ENCODE data around the gene HOXC10.
A peak's percentile ranks its signal among the peaks of the same experiment; 100 is the strongest.

Gene HOXC10

GRCh38 chr12:54000116-54001114 is 15.5 kb downstream of the HOXC10 start, which contains the start of gene HOXC9:
HOXC9 (plus strand) TSS chr12:54000161; CDS start chr12:54000189, 28 bp downstream.
- Histone ChIP-seq H3K4me1 (ENCODE audit: control insufficient read depth, insufficient read depth, low read length) (no peaks in the 10 kb centered on the region), H3K27me3 (ENCODE audit: control insufficient read depth, insufficient read depth, low read length) (peaks cover 100% of the 10 kb centered on the region), H3K4me3 (ENCODE audit: low read depth, low read length) (peak within 1 kb of the TSS; percentile 32), H3K9ac (ENCODE audit: low read depth, low read length) (no peak within 1 kb of the TSS), H3K36me3 (ENCODE audit: control insufficient read depth, insufficient read depth, low read length) (no peaks in the 10 kb centered on the region), H3K9me3 (ENCODE audit: control insufficient read depth, insufficient read depth, low read length) (no peaks in the 10 kb centered on the region)

GRCh38 chr12:54001283-54002187 is 16.6 kb downstream of the HOXC10 start:
- Histone ChIP-seq H3K4me1 (ENCODE audit: control insufficient read depth, insufficient read depth, low read length) (no peaks in the 10 kb centered on the region), H3K4me3 (ENCODE audit: low read depth, low read length) (no peak overlapping the region), H3K36me3 (ENCODE audit: control insufficient read depth, insufficient read depth, low read length) (no peaks in the 10 kb centered on the region), H3K27me3 (ENCODE audit: control insufficient read depth, insufficient read depth, low read length) (peaks cover 100% of the 10 kb centered on the region), H3K9me3 (ENCODE audit: control insufficient read depth, insufficient read depth, low read length) (no peaks in the 10 kb centered on the region), H3K9ac (ENCODE audit: low read depth, low read length) (no peak overlapping the region)

GRCh38 chr12:54002278-54002914 is 17.4 kb downstream of the HOXC10 start:
- Histone ChIP-seq H3K27me3 (ENCODE audit: control insufficient read depth, insufficient read depth, low read length) (peaks cover 100% of the 10 kb centered on the region), H3K4me1 (ENCODE audit: control insufficient read depth, insufficient read depth, low read length) (no peaks in the 10 kb centered on the region)

DNA sequence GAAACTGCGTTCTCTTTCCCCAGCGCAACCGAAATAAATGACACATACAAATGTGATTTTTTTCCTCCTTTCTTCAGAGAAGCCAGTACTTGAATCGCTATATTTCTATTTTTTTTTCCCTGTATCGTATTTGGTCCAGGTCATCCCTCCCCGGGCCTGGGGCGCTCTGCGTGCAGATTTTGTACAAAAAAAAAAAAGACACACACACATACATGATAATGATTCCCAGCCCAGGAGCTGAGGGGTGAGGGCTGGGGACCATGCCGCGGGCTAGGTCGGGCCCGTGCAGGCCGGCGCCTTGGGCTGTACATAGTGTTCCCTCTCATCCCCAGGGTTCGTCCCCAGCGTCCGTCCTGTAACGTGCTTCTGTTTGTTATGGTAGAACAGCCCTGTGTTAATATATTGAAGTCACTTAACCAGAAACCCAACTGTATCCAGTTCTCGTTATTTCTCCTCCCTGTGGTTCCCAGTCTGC is 18.0 kb downstream of the HOXC10 start:
- H3K27me3 ChIP-seq (ENCODE audit: control insufficient read depth, insufficient read depth, low read length) = peaks cover 100% of the 10 kb centered on the region
- H3K9ac ChIP-seq (ENCODE audit: low read depth, low read length) = no peak overlapping the region
- no peak overlapping the region for H3K4me3 ChIP-seq (ENCODE audit: low read depth, low read length)

More at GRCh38 chr12:54002278-54002914, 17.4 kb downstream of the HOXC10 start:
- peak overlapping the region; percentile 5 for H3K4me3 ChIP-seq (ENCODE audit: low read depth, low read length)
- H3K36me3 ChIP-seq (ENCODE audit: control insufficient read depth, insufficient read depth, low read length) = no peaks in the 10 kb centered on the region
- no peak overlapping the region for H3K9ac ChIP-seq (ENCODE audit: low read depth, low read length)
- no peaks in the 10 kb centered on the region for H3K9me3 ChIP-seq (ENCODE audit: control insufficient read depth, insufficient read depth, low read length)

GRCh38 chr12:54003625-54004024 is 18.7 kb downstream of the HOXC10 start:
- H3K9ac ChIP-seq (ENCODE audit: low read depth, low read length) = no peak overlapping the region
- no peaks in the 10 kb centered on the region for H3K9me3 ChIP-seq (ENCODE audit: control insufficient read depth, insufficient read depth, low read length)
- H3K27me3 ChIP-seq (ENCODE audit: control insufficient read depth, insufficient read depth, low read length) = peaks cover 99% of the 10 kb centered on the region
- no peaks in the 10 kb centered on the region for H3K4me1 ChIP-seq (ENCODE audit: control insufficient read depth, insufficient read depth, low read length)
- no peaks in the 10 kb centered on the region for H3K36me3 ChIP-seq (ENCODE audit: control insufficient read depth, insufficient read depth, low read length)
- no peak overlapping the region for H3K4me3 ChIP-seq (ENCODE audit: low read depth, low read length)

More for the DNA sequence above, 18.0 kb downstream of the HOXC10 start:
- Histone ChIP-seq H3K9me3 (ENCODE audit: control insufficient read depth, insufficient read depth, low read length) (no peaks in the 10 kb centered on the region), H3K36me3 (ENCODE audit: control insufficient read depth, insufficient read depth, low read length) (no peaks in the 10 kb centered on the region), H3K4me1 (ENCODE audit: control insufficient read depth, insufficient read depth, low read length) (no peaks in the 10 kb centered on the region)

DNA sequence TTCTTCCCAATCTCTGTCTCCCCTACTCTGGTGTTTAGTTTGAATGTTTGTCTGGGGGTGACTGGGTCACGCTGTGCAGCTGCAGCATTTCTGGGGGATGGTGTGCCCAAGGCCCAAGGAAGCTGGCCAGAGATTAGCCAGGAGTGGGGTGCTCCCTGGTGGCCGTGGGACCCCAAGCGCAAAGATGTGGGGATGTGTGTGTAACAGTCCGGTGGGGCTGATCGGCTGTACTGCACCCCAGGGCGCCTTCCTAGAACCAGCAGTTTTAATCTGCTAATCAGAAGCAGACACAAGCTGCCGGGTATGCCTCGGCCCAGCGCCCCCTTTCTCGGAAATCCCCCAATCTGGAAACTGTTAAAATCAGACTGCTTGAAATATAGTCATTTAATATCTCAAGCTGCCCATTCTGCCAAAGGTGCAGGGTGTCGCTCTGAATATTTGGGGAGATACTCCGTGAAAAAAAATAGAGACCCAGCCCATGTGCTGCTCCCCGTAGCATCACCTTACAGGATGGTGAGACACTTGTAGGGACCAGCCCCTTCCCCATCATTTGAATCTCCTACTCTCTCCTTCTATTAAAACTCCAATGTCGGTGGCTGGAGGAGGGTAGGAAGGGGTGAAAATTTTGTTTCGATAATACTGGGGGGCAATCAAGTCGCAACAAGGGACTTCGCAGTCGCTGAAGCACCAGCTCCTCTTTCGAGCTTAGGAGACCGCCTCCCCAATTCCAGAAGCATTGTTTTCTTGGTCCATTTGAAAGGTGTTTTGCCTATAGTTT is 19.3 kb downstream of the HOXC10 start:
- peak overlapping the region; percentile 8 for H3K4me3 ChIP-seq (ENCODE audit: low read depth, low read length)

GRCh38 chr12:54004841-54005530 is 20.0 kb downstream of the HOXC10 start:
- H3K27me3 ChIP-seq (ENCODE audit: control insufficient read depth, insufficient read depth, low read length) = peaks cover 95% of the 10 kb centered on the region
- peak overlapping the region; percentile 18 for H3K4me3 ChIP-seq (ENCODE audit: low read depth, low read length)
- no peaks in the 10 kb centered on the region for H3K36me3 ChIP-seq (ENCODE audit: control insufficient read depth, insufficient read depth, low read length)
- no peak overlapping the region for H3K9ac ChIP-seq (ENCODE audit: low read depth, low read length)
- no peaks in the 10 kb centered on the region for H3K9me3 ChIP-seq (ENCODE audit: control insufficient read depth, insufficient read depth, low read length)
- no peaks in the 10 kb centered on the region for H3K4me1 ChIP-seq (ENCODE audit: control insufficient read depth, insufficient read depth, low read length)

More for the DNA sequence above, 19.3 kb downstream of the HOXC10 start:
- peaks cover 95% of the 10 kb centered on the region for H3K27me3 ChIP-seq (ENCODE audit: control insufficient read depth, insufficient read depth, low read length)
- H3K4me1 ChIP-seq (ENCODE audit: control insufficient read depth, insufficient read depth, low read length) = no peaks in the 10 kb centered on the region
- H3K9me3 ChIP-seq (ENCODE audit: control insufficient read depth, insufficient read depth, low read length) = no peaks in the 10 kb centered on the region
- H3K9ac ChIP-seq (ENCODE audit: low read depth, low read length) = no peak overlapping the region
- no peaks in the 10 kb centered on the region for H3K36me3 ChIP-seq (ENCODE audit: control insufficient read depth, insufficient read depth, low read length)

GRCh38 chr12:54005531-54005852 is 20.5 kb downstream of the HOXC10 start:
- Histone ChIP-seq H3K9me3 (ENCODE audit: control insufficient read depth, insufficient read depth, low read length) (no peaks in the 10 kb centered on the region), H3K27me3 (ENCODE audit: control insufficient read depth, insufficient read depth, low read length) (peaks cover 95% of the 10 kb centered on the region), H3K4me3 (ENCODE audit: low read depth, low read length) (peak overlapping the region; percentile 18), H3K4me1 (ENCODE audit: control insufficient read depth, insufficient read depth, low read length) (no peaks in the 10 kb centered on the region), H3K36me3 (ENCODE audit: control insufficient read depth, insufficient read depth, low read length) (no peaks in the 10 kb centered on the region), H3K9ac (ENCODE audit: low read depth, low read length) (no peak overlapping the region)

DNA sequence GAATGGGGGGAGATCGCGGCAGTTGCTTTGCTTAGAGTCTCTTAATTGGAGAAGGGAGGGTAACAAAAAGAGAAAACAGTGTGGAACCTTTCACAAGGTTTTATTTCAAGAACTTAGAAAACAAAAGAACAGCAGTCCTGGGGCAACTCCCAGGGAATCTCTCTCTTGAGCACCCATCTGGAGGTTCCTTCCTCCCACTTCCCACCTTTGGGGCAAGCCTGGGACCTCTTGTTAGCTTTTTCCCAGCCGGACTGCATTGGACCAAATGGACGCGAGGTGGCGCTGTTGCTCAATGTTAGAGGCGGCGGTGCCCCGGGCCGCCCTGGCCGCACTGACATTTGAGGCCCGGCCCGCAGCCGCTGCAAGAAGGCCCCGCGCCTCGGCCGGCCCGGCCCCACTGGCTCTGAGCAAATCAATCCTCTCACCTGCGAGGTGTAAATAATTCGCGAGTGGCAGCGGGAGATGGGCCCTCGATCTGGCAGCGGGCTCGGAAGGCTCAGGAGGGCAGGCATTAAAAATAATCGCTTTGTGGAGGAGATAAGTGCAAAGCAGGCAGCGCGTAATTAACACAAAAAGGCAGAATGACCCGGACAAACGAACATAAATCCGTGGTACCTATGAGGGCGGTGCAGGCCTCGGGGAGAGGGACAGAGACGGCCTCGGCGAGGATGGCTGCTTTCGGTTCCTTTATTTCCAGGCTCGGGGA is 21.1 kb downstream of the HOXC10 start:
- Histone ChIP-seq H3K4me1 (ENCODE audit: control insufficient read depth, insufficient read depth, low read length) (no peaks in the 10 kb centered on the region), H3K36me3 (ENCODE audit: control insufficient read depth, insufficient read depth, low read length) (no peaks in the 10 kb centered on the region), H3K9ac (ENCODE audit: low read depth, low read length) (no peak overlapping the region), H3K27me3 (ENCODE audit: control insufficient read depth, insufficient read depth, low read length) (peaks cover 95% of the 10 kb centered on the region), H3K4me3 (ENCODE audit: low read depth, low read length) (peak overlapping the region; percentile 32), H3K9me3 (ENCODE audit: control insufficient read depth, insufficient read depth, low read length) (no peaks in the 10 kb centered on the region)

Data from iPS-15b (cell line).